Stimulated activated naive CD8-positive, alpha-beta T cell treated with anti-CD3 and anti-CD28 coated beads, Interleukin-15, Interleukin-2, amounts not matched to agents 100 ng/mL and 50 ng/mL, for 24 hours (primary cell): Measurements from ENCODE around the gene CPLX3.
"Not testable (repeated sequence)": the region's sequence is repeated elsewhere in the genome, so short reads cannot be mapped to it uniquely, and the experiment has no call there.

Source experiments
- H3K27ac Mint-ChIP-seq: one replicate; pipeline ENCODE4 v1.8.0; 2021; ENCODE audit warnings: mild to moderate bottlenecking, mixed read lengths
- H3K27me3 Mint-ChIP-seq: one replicate; pipeline ENCODE4 v1.8.0; 2021; ENCODE audit warnings: mixed read lengths
- H3K36me3 Mint-ChIP-seq: one replicate; pipeline ENCODE4 v1.8.0; 2021; ENCODE audit warnings: low read depth, mixed read lengths
- H3K4me1 Mint-ChIP-seq: one replicate; pipeline ENCODE4 v1.8.0; 2021; ENCODE audit warnings: low read depth, mixed read lengths
- H3K4me3 Mint-ChIP-seq: one replicate; pipeline ENCODE4 v1.8.0; 2021; ENCODE audit warnings: mild to moderate bottlenecking, mixed read lengths
- H3K9me3 Mint-ChIP-seq: one replicate; pipeline ENCODE4 v1.8.0; 2021; ENCODE audit warnings: mixed read lengths

Gene CPLX3

DNA sequence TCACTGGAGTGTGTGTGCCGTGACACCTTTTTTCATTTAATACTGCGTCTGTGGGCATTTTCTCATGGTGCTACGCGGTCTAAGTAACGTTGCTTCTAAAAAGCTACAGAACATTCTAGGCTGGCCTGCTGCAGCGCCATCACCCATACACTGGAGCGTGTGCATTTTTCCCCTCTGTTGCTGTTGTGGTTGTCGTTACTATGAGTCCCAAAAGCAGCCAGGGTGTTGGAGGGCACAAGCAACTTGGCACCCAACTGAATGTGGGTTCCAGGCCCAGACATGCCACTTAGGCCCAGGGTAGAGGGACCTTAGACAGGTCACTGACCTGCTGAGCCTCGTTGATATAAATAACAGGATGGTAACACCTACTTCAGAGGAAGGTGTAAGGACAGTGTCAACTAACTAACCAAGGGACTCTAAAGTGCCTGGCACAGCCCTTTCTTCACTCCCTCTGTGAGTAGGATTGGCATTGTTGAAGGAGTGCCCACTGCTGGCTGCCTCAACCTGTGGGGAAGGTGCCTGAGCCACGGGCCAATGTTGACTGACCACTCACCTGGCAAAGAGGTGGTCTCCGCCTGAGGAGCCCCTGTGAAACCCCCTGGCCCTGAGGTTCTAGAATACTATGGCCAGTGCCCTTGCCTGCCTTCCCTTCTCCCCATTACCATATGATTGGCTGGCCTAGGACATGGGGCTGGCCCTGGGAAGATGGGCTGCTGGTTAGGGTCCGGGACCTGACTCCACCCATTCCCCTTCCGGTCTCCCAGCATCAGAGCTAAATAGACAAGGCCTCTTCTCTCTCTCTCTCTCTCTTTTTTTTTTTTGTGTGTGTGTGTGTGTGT lies 41.0 kb upstream of the CPLX3 start:
- Mint-ChIP-seq H3K4me3 (peak overlapping the region; percentile 86), H3K36me3 (peaks cover 46% of the 10 kb centered on the region), H3K27me3 (no peaks in the 10 kb centered on the region), H3K9me3 (no peaks in the 10 kb centered on the region), H3K27ac (peak overlapping the region; percentile 95), H3K4me1 (peaks cover 72% of the 10 kb centered on the region)

DNA sequence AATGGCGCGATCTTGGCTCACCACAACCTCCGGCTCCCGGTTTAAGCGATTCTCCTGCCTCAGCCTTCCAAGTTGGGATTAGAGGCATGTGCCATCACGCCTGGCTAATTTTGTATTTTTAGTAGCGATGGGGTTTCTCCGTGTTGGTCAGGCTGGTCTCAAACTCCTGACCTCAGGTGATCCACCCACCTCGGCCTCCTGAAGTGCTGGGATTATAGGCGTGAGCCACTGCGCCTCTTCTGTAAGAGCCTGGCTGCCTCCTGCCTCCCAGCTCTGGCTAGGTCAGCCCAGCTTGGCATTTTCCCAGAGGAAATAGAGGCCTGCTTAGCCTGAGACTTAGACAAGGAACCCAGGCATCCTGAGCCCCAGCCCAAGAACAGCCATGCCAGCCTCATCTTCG lies 40.3 kb upstream of the CPLX3 start:
- Mint-ChIP-seq H3K4me1 (peaks cover 72% of the 10 kb centered on the region), H3K36me3 (peaks cover 53% of the 10 kb centered on the region), H3K27ac (peak overlapping the region; percentile 95), H3K4me3 (peak overlapping the region; percentile 86)
- not testable (repeated sequence) for H3K9me3 Mint-ChIP-seq, H3K27me3 Mint-ChIP-seq

DNA sequence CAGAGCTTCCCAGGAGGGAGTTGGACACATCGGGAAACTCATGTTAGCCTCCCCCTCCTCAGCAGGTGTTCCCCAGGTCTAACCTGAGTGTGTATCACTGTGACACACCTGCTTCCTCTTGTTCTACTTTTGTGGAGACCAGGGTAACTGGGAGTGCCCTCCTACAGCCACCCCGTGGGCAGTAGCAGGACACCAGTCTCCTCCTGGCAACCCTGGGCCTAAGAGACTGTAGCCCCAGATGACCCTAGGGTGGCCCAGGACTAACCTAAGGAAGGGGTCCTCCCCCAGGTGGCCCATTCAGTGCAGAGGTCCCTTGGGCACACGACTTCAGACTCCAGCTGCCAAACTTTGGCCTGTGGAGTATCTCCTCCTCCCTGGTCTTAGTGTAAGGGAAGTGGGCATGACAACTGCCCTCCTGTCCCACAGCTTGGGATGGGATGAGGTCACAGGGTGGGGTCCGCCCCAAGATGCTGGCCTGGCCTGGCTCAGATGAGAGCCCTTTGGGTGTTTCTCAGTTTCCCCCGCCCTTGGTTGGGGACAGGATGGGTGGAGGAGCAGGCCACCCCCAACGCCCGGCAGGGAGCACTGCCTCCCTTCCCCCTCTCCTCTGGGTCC lies 39.8 kb upstream of the CPLX3 start:
- Mint-ChIP-seq H3K9me3 (no peaks in the 10 kb centered on the region), H3K27me3 (no peaks in the 10 kb centered on the region), H3K36me3 (peaks cover 59% of the 10 kb centered on the region), H3K4me3 (peak overlapping the region; percentile 86), H3K4me1 (peaks cover 73% of the 10 kb centered on the region), H3K27ac (peak overlapping the region; percentile 95)

DNA sequence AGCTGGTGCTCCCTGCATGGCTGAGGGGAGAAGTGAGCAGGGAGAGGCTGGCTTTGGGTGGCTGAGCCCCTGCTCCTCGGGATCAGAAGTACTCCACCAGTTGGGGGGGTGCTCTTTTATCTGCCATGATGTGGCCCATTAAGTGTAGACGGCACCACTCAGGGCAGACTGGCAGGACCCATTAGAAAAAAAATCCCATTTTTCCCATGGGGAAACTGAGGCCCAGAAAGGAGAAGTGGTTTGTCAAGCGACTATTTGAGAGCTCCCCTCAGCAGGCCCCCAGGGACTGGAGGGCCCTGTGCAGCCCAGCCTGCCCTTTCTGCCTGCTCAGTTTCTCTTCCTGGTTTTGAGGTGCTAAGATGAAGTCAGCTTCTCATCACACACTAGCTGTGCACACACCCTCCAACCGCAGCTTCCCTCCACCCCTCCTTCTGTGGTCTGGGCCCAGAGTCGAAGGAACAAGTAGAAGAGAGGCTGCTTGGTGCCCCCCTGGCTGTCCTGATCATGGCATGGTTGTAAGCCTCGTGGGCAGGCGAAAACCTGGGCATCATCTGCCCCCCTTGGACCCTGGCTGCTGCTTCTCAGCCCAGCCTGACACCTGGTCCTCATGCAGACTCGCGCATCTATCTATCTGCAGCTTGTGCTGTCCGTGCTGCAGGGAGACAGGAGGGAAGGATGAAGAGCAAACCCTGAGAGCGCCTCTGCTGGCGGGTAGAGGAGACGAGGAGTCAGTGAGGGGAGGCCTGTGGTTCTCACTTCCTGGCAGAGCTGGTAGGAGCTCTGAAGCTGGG lies 39.0 kb upstream of the CPLX3 start:
- H3K27me3 Mint-ChIP-seq = no peaks in the 10 kb centered on the region
- H3K4me3 Mint-ChIP-seq = peak overlapping the region; percentile 86
- H3K9me3 Mint-ChIP-seq = no peaks in the 10 kb centered on the region
- peak overlapping the region; percentile 95 for H3K27ac Mint-ChIP-seq
- peaks cover 65% of the 10 kb centered on the region for H3K36me3 Mint-ChIP-seq
- H3K4me1 Mint-ChIP-seq = peaks cover 81% of the 10 kb centered on the region

DNA sequence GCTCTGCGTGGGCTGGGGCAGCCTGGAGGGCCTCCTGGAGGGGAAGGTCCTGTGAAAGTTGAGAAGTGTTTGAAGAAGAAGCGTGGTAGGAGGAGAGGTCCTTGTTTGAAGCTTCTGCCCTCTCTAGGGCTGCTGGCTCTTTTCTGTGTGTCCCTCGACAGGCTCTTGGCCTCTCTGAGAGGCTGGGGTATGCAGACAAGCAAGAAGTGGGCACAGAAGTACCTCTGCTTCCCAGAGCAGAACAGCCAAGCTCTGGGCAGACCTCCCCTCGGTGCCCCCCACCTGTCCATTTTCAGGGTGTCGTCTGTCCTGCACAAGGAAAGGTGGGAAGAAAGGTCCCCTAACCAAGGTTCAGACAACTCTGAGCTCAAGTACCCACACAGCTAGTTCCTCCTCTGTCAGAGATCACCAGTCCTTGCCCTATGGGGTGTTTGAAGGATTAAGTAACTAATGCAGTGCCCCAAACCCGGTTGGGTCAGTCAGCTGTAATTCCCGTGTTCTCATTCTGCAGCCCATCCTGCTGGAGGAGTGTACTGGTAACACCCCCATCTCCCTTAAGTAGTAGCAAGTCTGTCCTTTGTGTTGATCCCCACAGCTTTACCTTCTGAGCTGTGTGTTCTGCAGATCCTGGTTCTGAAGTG lies 38.3 kb upstream of the CPLX3 start:
- peak overlapping the region; percentile 86 for H3K4me3 Mint-ChIP-seq
- no peaks in the 10 kb centered on the region for H3K9me3 Mint-ChIP-seq

DNA sequence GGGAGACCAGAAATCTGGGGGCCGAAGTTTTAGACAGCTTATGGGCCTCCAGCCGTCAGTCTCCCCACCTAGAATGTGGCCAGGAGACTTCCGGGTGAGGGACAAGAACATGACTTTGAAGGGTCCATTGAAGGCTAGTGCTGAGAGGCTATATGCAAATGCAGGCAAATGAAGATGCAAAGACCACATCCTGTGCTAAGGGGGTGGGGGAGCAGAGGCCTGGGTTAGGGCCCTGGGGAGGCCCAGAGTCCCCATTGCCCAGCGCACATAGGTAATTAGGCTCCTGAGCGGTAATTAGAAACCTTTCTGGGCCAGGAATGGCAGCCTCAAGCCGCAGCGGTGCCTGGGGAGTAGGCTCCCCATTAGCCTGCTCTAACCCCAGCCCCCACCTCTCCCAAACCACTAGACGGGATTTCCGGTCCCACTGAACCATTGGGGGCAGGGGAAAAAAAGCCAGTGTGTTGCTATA lies 37.7 kb upstream of the CPLX3 start:
- Mint-ChIP-seq H3K9me3 (no peaks in the 10 kb centered on the region), H3K4me3 (peak overlapping the region; percentile 86), H3K27ac (peak overlapping the region; percentile 95), H3K27me3 (no peaks in the 10 kb centered on the region), H3K4me1 (peaks cover 93% of the 10 kb centered on the region), H3K36me3 (peaks cover 58% of the 10 kb centered on the region)

More for the DNA sequence above, 38.3 kb upstream of the CPLX3 start:
- peaks cover 63% of the 10 kb centered on the region for H3K36me3 Mint-ChIP-seq
- peak overlapping the region; percentile 95 for H3K27ac Mint-ChIP-seq
- H3K27me3 Mint-ChIP-seq = no peaks in the 10 kb centered on the region
- peaks cover 88% of the 10 kb centered on the region for H3K4me1 Mint-ChIP-seq

DNA sequence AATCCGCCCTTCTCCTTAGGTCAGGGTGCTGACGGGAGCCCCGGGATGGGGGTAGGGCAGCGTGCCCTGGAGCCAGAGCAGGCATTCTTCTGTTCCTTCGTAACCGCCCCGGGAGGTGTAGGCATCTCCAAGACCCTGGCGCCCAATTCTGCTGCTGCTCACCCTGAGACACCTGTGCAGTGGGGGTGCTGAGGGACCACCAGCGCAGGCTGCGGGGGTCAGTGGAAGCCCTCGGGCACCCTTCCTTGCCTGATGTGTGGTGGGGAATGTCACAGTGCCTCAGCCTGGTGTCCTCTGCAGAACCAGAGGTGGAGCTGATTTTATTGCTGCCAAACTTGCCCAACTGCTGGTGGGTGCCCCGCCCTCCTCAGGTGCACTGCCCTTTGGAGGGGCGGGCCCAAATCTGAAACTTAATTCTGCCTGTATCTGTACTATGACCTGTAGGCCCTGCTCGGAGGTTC lies 37.2 kb upstream of the CPLX3 start:
- Mint-ChIP-seq H3K27ac (peak overlapping the region; percentile 95), H3K27me3 (no peaks in the 10 kb centered on the region), H3K4me1 (peaks cover 95% of the 10 kb centered on the region), H3K9me3 (no peaks in the 10 kb centered on the region), H3K4me3 (peak overlapping the region; percentile 86), H3K36me3 (peaks cover 56% of the 10 kb centered on the region)

DNA sequence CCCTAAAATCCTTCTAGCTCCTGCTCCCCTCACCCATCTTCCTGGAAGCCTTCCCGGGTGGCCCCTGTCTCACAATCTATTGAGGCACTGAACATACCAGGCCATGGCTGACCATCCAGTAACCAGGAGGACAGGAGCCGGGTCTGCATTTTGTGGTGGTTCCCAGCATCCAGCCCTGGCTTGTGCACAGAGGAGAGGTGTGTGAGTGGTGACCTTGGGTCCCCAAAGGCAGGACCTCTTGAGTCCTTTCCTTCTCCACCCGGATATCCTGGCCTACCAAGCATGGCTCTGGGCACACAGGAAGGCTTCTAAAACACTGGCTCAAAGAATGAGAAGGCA lies 36.7 kb upstream of the CPLX3 start:
- Mint-ChIP-seq H3K4me3 (peak overlapping the region; percentile 86), H3K4me1 (peaks cover 96% of the 10 kb centered on the region)

DNA sequence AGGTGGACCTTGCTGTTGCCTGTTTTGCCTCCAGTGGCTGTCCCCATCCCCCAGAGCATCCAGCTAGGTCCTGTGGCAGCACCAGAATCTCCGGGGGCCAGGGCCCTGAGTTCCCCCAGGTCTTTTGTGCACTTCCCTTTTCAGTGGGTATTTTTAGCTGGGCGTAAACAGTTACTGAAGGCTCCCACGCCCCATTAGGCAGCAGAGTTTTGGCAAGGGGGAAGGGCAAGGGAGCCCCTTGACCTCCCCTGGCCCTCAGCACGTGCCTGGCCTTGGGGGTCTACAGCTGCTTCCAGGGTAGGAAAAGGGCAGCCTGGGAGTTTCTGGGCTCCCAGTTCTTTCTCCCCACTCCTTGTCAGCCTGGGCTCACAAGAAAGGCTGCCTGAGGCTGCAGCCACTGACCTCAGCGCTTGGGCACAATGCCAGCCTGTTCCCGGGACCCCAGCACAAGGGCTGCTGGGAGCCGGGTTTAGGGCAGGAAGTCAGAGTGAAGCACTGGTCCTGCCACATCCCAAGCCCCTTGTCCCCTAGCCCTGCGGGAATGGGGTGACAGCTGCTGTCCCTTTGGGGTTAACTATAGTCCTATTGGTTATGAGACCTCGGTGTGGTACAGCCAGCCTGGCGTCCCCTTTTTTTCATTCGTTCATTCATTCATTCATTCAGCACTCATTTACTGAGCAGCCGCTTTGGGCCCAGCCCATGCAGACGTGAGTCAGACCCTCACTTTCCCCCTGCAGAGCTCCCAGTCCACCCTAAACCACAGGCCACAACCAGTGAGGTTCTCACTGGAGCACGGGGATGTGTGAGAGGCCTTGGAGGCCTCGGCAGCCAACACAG lies 36.1 kb upstream of the CPLX3 start:
- H3K4me3 Mint-ChIP-seq = peak overlapping the region; percentile 86
- H3K36me3 Mint-ChIP-seq = peaks cover 52% of the 10 kb centered on the region
- no peaks in the 10 kb centered on the region for H3K9me3 Mint-ChIP-seq
- H3K4me1 Mint-ChIP-seq = peaks cover 96% of the 10 kb centered on the region
- no peaks in the 10 kb centered on the region for H3K27me3 Mint-ChIP-seq
- peak overlapping the region; percentile 95 for H3K27ac Mint-ChIP-seq

More for the DNA sequence above, 36.7 kb upstream of the CPLX3 start:
- H3K27ac Mint-ChIP-seq = peak overlapping the region; percentile 95
- no peaks in the 10 kb centered on the region for H3K27me3 Mint-ChIP-seq
- peaks cover 52% of the 10 kb centered on the region for H3K36me3 Mint-ChIP-seq
- H3K9me3 Mint-ChIP-seq = no peaks in the 10 kb centered on the region

DNA sequence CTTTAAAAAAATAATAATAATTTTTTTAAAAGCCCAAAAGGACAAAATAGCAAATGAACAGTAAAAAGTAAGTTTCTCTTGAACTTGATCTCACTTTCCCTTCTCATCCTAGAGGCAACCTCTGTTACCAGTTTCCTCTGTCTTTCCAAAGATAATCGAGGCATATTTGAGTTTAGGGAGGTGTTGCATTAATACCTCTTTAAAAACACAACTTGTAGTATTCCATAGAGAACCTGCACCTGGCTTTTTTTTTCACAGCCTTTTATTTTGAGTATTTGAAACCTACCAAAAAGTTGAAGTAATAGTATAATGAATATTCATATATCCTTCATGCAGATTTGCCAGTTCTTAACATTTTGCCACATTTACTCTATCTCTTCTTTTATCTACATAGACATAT lies 35.4 kb upstream of the CPLX3 start:
- Mint-ChIP-seq H3K27ac (peak overlapping the region; percentile 95), H3K27me3 (no peaks in the 10 kb centered on the region), H3K4me3 (peak overlapping the region; percentile 86), H3K9me3 (no peaks in the 10 kb centered on the region), H3K36me3 (peaks cover 54% of the 10 kb centered on the region), H3K4me1 (peaks cover 95% of the 10 kb centered on the region)

DNA sequence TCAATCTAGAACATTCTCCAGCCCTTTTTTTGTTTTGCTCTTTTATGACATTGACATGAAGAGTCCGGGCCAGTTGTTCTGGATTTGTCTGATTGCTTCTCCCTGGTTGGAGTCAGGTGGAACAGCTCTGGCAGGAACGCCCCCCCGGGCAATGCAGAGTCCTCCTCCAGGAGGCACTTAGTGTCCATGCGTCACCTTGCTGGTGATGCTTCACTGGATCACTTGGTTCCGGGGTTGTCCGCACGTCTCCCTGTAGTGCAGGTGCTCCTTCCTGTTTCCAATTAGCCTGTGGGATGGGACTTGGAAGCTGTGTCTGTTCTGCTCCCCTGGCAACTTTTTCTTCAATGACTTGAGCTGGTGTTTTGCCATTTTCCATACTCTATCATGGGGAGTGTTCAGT lies 34.8 kb upstream of the CPLX3 start:
- no peaks in the 10 kb centered on the region for H3K27me3 Mint-ChIP-seq
- peak overlapping the region; percentile 86 for H3K4me3 Mint-ChIP-seq
- H3K36me3 Mint-ChIP-seq = peaks cover 58% of the 10 kb centered on the region
- H3K4me1 Mint-ChIP-seq = peaks cover 95% of the 10 kb centered on the region
- peak overlapping the region; percentile 95 for H3K27ac Mint-ChIP-seq
- no peaks in the 10 kb centered on the region for H3K9me3 Mint-ChIP-seq

DNA sequence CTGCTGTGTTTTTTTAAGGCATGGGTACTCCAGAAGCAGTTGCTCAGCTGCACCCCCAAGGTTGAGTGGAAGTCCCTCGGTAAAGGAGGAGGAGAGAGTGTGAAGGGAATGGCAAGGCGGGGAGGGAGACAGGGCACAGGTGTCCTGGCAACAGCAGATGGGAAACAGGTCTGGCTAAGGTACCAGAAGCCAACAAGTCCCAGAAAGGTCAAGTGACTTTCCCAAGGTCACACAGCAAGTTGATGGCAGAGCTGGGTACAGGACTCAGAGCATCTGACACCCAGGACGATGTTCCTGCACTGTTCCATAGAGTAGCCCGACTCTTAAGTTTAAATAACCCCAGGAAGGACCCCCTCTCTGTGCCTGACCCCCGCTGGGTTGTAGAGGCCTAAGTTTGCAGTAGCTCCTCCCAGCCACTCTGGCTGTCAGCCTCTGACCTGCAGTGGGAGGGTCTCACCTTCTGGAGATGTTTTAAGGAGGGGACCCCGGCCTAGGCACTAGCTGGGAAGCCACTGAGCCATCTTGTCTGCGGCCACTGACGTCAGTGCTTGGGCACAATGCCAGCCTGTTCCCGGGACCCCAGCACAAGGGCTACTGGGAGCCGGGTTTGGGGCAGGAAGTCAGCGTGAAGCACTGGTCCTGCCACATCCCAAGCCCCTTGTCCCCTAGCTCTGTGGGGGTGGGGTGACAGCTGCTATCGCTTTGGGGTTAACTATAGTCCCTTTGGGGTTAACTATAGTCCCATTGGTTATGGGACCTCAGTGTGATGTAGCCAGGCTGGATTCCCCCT lies 34.0 kb upstream of the CPLX3 start:
- Mint-ChIP-seq H3K27ac (peak overlapping the region; percentile 95), H3K9me3 (no peaks in the 10 kb centered on the region), H3K4me1 (peaks cover 92% of the 10 kb centered on the region), H3K4me3 (peak overlapping the region; percentile 86), H3K27me3 (no peaks in the 10 kb centered on the region), H3K36me3 (peaks cover 52% of the 10 kb centered on the region)
